Measurements from ENCODE around the gene PPP4R1.

The PPP4R1 gene

DNA sequence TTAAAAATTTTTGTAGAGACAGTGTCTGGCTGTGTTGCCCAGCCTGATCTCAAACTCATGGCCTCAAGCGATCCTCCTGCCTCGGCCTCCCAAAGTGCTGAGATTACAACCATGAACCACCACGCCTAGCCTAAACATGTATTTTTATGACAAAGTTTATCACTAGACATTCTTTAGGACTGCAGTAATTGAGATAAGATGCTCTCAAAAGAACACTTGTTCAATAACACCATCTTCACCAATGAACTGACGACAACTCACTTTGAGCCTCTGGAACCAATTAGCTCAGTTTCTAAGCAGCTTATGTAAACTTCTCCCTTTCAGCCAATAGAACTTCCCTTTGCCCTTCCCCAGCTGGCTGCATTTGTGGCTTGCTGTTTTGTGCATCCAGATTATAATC lies 15.3 kb upstream of the PPP4R1 start:
- Histone ChIP-seq H3K4me3 (no peak overlapping the region), H3K27ac (no peak overlapping the region)
- TF ChIP-seq, protein P1, sequence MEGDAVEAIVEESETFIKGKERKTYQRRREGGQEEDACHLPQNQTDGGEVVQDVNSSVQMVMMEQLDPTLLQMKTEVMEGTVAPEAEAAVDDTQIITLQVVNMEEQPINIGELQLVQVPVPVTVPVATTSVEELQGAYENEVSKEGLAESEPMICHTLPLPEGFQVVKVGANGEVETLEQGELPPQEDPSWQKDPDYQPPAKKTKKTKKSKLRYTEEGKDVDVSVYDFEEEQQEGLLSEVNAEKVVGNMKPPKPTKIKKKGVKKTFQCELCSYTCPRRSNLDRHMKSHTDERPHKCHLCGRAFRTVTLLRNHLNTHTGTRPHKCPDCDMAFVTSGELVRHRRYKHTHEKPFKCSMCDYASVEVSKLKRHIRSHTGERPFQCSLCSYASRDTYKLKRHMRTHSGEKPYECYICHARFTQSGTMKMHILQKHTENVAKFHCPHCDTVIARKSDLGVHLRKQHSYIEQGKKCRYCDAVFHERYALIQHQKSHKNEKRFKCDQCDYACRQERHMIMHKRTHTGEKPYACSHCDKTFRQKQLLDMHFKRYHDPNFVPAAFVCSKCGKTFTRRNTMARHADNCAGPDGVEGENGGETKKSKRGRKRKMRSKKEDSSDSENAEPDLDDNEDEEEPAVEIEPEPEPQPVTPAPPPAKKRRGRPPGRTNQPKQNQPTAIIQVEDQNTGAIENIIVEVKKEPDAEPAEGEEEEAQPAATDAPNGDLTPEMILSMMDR (IDR thresholded peaks at IDR 0.05), result no peak
- no peak for DNase-seq (ENCODE audit: low spot score)

DNA sequence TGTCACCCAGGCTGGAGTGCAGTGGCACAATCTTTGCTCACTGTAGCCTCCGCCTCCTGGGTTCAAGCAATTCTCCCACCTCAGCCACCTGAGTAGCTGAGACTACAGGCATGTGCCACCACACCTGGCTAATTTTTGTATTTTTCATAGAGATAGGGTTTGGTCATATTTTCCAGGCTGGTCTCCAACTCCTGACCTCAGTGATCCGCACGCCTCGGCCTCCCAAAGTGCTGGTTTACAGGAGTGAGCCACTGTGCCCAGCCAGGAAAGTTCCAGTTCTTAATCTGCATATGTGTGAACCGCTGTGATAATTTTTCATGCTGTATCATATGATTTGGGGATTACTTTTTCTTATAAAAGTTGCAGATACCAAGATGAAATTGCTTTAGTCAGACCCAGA lies 14.6 kb upstream of the PPP4R1 start:
- H3K27ac ChIP-seq, result no peak overlapping the region
- H3K4me3 ChIP-seq, result no peak overlapping the region
- TF ChIP-seq, protein P1 (IDR thresholded peaks at IDR 0.05), result no peak
- DNase-seq (ENCODE audit: low spot score), result no peak

GRCh38 chr18:9627642-9628041 lies 13.3 kb upstream of the PPP4R1 start:
- no peak for DNase-seq (ENCODE audit: low spot score)
- TF ChIP-seq, protein P1 (IDR thresholded peaks at IDR 0.05), result no peak
- Histone ChIP-seq H3K4me3 (no peak overlapping the region), H3K27ac (no peak overlapping the region)

DNA sequence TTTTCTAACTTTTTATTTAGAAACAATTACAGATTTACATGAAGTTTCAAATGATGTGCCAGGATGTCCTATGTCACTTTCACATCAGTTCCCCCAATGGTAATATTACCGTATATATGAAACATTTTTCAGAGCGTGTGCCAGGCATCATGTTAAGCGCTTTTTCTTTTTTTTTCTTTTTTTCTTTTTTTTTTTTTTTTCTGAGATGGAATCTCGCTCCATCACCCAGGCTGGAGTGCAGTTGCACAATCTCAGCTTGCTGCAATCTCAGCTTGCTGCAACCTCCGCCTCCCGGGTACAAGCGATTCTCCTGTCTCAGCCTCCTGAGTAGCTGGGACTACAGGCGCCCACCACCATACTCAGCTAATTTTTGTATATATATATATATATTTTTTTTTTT lies 5.6 kb upstream of the PPP4R1 start:
- peak overlapping the region in 1 of 2 donors; percentile 47 for H3K27ac ChIP-seq
- TF ChIP-seq, protein P1 (IDR thresholded peaks at IDR 0.05), result no peak
- DNase-seq (ENCODE audit: low spot score), result no peak
- no peak overlapping the region for H3K4me3 ChIP-seq

DNA sequence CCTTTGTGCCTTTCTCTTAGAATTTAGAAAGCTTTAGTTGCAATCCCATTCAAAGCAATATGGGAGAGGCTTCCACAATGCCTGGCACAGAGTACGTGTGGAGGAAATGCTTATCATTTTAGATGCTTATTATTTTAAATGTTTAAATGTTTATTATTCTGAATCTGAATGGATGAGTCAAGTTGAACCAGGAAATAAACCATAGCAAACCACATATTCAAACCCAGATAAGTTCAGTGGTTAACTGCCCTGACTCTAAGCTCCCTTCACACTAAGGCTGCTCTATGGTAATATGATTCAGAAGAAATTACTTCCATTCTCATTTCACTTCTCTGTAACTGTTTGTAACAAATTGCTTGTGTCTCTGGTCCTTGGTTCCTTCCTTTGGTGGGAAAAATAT lies 5.2 kb upstream of the PPP4R1 start:
- DNase-seq (ENCODE audit: low spot score), result no peak
- Histone ChIP-seq H3K4me3 (no peak overlapping the region), H3K27ac (peak overlapping the region in 1 of 2 donors; percentile 47)
- TF ChIP-seq, protein P1 (IDR thresholded peaks at IDR 0.05), result no peak

- no peak overlapping the region for H3K4me3 ChIP-seq
- TF ChIP-seq, protein P1 (IDR thresholded peaks at IDR 0.05), result no peak
- H3K27ac ChIP-seq, result peak overlapping the region; percentile 32 to 47
- no peak for DNase-seq (ENCODE audit: low spot score)
These were observed 4.7 kb upstream of the PPP4R1 start for GRCh38 chr18:9619056-9619455.

- no peak for DNase-seq (ENCODE audit: low spot score)
- Histone ChIP-seq H3K4me3 (no peak overlapping the region), H3K27ac (no peak overlapping the region)
- TF ChIP-seq, protein P1 (IDR thresholded peaks at IDR 0.05), result no peak
These were observed 2.7 kb upstream of the PPP4R1 start for GRCh38 chr18:9617006-9617542.

Data from coronary artery (tissue), 2 donors.